HG03135 (cell line): ENCODE measurements around the gene LRRFIP1.

Source experiments
- ATAC-seq: cut with Tn5 transposase; IDR thresholded peaks from one replicate; pipeline ENCODE4 v1.9.1; 2021; ENCODE audit warnings: mild to moderate bottlenecking, moderate library complexity; ENCODE audit not compliant: unreplicated experiment

Gene LRRFIP1

DNA sequence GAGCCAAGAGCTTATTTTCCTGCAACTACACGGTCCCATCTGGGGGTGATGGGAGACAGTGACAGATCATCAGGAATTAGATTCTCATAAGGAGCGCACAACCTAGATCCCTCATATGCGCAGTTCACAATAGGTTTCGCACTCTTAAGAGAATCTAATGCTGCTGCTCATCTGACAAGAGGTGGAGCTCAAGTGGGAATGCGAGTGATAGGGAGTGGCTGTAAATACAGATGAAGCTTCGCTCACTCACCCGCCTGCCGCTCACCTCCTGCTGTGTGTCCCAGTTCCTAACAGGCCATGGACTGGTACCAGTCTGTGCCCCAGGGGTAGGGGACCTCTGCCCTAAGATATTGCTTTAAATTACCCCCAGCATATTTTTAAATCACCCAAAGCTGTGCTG lies 10.8 kb downstream of the LRRFIP1 start:
- no peak for ATAC-seq

GRCh38 chr2:237639052-237639835 lies 11.9 kb downstream of the LRRFIP1 start:
- no peak for ATAC-seq

- ATAC-seq, result no peak
Measured at GRCh38 chr2:237639836-237640220, 12.4 kb downstream of the LRRFIP1 start.

DNA sequence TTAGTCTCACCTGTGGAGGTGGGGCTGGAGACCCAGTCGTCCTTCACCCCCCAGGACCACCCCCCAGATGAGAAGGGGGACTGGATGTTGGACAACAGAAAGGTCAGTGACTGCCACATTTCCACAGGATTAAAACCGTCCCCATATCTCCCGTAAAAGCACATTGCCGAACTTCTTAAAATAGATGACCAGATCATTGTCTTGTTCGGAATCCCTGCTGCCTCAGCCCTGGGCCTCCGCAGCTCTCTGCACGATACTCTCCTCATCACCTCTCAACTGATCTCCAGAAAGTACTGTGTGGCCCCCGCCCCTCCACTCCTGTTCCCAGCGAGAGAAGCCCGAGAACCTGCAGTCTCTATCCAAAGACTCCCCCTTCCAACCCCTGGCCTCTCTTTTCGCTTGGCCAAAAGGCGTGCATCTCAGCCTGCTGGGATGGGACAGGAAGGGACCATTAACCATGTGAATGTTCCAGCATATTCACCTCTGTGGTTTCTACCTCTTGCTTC lies 13.2 kb downstream of the LRRFIP1 start:
- ATAC-seq, result no peak

GRCh38 chr2:237642038-237642734 lies 14.8 kb downstream of the LRRFIP1 start:
- no peak for ATAC-seq

DNA sequence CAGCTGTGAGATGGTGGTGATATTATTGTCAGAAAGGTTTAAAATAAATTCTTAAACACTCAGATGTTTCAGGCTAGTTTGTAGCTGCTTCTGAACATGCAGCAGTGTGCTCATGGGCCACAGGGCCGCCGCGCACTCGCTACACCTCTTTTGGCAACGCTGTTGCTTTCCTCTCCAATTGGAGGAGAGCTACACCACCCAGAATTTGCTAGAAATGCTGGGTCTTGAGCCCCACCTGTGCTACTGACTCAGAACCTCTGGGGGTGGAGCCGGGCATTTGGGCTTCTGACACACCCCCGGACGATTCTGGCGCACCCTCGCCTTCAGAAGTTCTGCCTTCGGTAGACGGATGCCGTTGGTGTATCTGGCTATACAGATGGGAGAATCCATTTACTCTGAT lies 15.7 kb downstream of the LRRFIP1 start:
- ATAC-seq, result no peak

GRCh38 chr2:237643582-237644380 lies 16.4 kb downstream of the LRRFIP1 start:
- ATAC-seq, result no peak

DNA sequence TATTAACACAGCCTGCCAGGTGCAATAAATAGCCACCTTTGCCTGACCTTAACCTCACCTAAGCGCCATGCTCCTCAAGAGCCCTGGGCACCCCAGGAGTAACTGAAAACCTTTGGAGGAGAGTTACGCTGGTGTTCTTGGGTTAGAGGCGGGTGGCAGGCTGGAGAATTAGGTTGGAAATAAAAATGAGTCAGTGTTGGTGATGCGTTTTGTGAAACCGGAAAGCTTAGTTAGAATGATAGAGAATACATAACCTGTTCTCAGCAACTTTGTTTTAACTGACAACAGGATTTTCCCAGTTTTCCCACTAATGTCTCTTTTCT lies 17.0 kb downstream of the LRRFIP1 start:
- no peak for ATAC-seq

GRCh38 chr2:237645261-237645660 lies 17.9 kb downstream of the LRRFIP1 start:
- ATAC-seq, result no peak

DNA sequence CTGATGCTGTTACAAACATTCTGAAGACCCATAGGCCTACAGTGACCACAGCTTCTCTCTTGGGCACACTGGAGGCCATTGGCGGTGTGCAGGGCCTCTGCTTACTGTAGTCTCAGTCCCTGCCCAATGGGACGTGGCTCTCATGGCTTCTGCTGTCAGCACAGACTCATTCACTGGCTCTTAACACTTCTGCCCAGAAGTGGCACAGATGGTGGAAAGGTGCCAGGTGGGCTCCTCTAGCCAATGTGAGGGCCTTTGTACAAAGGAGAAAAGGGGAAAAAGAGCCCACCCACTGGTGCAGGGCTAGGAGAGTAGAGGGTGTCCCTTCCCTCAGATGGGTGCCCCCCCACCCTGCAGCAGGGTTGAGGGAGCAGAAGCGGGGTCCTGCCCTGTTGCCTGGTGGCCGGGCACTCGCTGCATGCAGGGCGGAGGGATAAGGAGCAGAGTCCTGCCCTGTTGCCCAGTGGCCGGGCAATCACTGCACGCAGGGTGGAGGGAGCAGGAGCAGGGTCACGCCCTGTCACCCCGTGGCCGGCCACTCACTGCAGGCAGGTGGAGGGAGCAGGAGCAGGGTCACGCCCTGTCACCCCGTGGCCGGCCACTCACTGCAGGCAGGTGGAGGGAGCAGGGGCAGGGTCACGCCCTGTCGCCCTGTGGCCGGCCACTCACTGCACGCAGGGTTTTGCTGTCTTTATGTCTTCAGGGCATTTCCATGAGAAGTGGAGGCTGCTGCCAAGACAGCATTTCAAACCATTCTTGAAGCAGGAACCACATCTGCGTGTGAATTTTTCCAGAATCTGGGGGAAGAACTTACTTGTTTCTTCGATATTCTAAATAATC lies 20.0 kb downstream of the LRRFIP1 start:
- no peak for ATAC-seq

GRCh38 chr2:237648016-237648381 lies 20.6 kb downstream of the LRRFIP1 start:
- no peak for ATAC-seq

DNA sequence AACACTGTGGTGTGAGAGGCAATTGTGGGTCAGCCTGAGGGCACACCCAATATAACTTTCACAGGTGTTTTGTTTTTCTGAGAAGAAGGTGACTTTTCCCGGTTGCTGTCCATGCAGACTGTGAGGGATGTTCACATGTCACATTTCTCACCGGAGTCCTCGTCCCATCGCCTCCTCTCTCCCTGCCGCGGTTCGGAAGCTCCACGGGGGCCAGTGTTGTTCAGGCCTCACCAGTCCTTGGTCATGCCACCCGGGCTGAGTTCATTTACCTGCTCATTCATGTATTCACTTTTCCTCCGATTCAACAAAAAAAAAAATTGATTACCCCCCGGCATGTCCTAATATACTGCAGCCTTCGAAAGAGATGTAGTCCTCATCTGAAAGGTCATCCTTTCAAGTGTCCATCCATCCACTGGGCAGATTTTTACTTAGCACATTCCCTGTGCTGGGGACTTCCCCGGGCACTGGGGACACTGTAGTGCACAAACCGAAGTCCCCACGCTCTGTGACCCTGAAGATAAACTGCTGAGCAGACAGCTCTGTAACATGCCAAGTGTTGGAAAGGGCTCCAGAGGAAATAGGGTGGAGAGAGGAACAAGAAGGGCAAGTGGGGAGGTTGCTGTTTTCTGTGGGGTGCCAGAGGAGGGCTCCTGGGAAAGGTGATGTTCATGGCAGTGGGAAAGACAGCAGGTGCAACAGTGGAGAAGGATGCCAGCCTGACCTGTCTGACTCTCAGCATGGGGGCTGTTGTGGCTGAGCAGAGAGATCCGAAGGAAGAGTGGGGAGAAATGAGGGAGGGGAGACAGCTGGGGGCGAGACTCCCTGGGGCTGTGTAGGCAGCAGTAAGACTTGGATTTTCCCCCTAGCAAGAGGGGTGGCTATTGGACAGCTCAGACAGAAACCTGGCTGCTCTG lies 22.4 kb downstream of the LRRFIP1 start:
- ATAC-seq, result no peak

GRCh38 chr2:237650455-237650850 lies 23.1 kb downstream of the LRRFIP1 start:
- no peak for ATAC-seq

- ATAC-seq, result no peak
Measured at GRCh38 chr2:237651761-237652160, 24.4 kb downstream of the LRRFIP1 start.

GRCh38 chr2:237652181-237652580 lies 24.8 kb downstream of the LRRFIP1 start:
- ATAC-seq, result no peak

GRCh38 chr2:237652854-237653253 lies 25.5 kb downstream of the LRRFIP1 start:
- no peak for ATAC-seq

- no peak for ATAC-seq
Measured at GRCh38 chr2:237653776-237654558, 26.6 kb downstream of the LRRFIP1 start.

DNA sequence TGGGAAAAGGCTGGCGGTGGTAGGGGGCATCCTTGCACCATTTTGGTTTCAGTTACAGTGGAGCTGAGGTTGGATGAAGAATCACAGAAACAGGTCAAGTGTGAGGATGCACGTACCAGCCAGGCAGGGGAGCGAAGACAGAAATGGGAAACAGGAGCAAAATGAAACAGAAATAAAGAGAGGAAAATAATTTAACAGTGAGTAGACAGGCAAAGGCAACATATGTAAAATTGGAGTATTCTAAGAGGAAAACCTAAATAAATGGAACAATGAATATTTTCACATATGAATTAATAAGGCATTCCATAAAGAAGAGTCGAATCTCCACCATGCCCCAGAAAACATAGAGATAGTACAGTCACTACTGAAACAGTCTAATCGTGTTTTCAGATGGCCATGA lies 29.7 kb downstream of the LRRFIP1 start:
- no peak for ATAC-seq

GRCh38 chr2:237660381-237660900 lies 33.1 kb downstream of the LRRFIP1 start:
- ATAC-seq, result no peak
